ENCODE results near the gene HLX.

HLX gene, protein sequence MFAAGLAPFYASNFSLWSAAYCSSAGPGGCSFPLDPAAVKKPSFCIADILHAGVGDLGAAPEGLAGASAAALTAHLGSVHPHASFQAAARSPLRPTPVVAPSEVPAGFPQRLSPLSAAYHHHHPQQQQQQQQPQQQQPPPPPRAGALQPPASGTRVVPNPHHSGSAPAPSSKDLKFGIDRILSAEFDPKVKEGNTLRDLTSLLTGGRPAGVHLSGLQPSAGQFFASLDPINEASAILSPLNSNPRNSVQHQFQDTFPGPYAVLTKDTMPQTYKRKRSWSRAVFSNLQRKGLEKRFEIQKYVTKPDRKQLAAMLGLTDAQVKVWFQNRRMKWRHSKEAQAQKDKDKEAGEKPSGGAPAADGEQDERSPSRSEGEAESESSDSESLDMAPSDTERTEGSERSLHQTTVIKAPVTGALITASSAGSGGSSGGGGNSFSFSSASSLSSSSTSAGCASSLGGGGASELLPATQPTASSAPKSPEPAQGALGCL

DNA sequence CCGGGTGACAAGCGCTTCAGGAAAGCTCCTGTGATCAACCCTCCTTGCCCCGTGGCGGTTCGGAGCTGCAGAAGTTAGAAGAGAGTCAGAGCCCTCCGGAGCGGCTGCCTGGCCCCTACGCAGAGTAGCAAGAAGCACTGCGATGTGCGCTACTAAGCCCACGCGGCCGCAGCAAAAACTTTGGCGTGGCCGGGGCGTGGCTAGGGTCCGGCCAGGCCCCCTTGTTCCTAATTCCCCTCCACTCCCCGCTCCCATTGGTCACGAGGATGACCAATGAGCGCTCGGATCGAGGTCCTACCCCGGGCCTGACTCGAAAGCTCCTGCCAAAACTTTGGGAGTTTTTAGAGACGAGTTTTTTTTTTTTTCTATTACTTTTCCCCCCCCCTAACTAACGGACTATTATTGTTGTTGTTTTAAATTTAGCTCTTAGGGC lies at the start of gene HLX:
HLX (plus strand) TSS at position 368 of the 433 bp plus-strand sequence. CDS start 415 bp downstream, outside the sequence.
- H3K27ac ChIP-seq: peak within 1 kb of the TSS; percentile 75
- DNase-seq (ENCODE audit: low spot score): peak; percentile 93
- ChIA-PET POLR2A (ENCODE audit: low non-redundant PET) (no interaction called here), CTCF (interaction anchor here (0.6 to 1.2 kb wide), 7 partner anchors 68 to 585 kb away, joined by 3 to 6 read pairs (median 4); no protein-coding TSS in a partner anchor)
- TF ChIP-seq, protein P1, sequence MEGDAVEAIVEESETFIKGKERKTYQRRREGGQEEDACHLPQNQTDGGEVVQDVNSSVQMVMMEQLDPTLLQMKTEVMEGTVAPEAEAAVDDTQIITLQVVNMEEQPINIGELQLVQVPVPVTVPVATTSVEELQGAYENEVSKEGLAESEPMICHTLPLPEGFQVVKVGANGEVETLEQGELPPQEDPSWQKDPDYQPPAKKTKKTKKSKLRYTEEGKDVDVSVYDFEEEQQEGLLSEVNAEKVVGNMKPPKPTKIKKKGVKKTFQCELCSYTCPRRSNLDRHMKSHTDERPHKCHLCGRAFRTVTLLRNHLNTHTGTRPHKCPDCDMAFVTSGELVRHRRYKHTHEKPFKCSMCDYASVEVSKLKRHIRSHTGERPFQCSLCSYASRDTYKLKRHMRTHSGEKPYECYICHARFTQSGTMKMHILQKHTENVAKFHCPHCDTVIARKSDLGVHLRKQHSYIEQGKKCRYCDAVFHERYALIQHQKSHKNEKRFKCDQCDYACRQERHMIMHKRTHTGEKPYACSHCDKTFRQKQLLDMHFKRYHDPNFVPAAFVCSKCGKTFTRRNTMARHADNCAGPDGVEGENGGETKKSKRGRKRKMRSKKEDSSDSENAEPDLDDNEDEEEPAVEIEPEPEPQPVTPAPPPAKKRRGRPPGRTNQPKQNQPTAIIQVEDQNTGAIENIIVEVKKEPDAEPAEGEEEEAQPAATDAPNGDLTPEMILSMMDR (conservative IDR thresholded peaks at IDR 0.05; ENCODE audit: low read depth): no peak

DNA sequence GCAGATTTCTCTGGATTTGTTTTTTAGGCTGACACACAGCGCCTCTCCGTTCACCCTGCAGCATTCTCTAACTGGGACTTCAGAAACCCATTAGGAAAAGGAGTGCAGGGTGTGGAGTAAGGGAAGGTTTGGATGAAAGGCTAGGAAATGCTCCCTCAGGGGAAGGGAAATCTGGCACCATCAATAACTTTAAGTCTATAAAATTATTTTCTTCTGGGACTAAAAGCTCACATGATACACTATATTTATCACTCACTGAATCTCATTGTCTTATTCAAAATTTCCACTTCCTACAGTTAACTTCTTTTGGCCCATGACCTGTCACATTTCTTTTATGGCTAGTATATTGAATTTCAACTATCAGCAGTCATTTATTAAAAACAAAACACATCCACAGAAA lies 45.8 kb upstream of the HLX start:
- ChIA-PET POLR2A (ENCODE audit: low non-redundant PET) (no interaction called here), CTCF (interaction anchor here (0.7 kb wide), 2 partner anchors 512 to 781 kb away, joined by 3 read pairs; no protein-coding TSS in a partner anchor)
- DNase-seq (ENCODE audit: low spot score): no peak
- TF ChIP-seq, protein P1 (conservative IDR thresholded peaks at IDR 0.05; ENCODE audit: low read depth): no peak
- H3K27ac ChIP-seq: no peak overlapping the region

DNA sequence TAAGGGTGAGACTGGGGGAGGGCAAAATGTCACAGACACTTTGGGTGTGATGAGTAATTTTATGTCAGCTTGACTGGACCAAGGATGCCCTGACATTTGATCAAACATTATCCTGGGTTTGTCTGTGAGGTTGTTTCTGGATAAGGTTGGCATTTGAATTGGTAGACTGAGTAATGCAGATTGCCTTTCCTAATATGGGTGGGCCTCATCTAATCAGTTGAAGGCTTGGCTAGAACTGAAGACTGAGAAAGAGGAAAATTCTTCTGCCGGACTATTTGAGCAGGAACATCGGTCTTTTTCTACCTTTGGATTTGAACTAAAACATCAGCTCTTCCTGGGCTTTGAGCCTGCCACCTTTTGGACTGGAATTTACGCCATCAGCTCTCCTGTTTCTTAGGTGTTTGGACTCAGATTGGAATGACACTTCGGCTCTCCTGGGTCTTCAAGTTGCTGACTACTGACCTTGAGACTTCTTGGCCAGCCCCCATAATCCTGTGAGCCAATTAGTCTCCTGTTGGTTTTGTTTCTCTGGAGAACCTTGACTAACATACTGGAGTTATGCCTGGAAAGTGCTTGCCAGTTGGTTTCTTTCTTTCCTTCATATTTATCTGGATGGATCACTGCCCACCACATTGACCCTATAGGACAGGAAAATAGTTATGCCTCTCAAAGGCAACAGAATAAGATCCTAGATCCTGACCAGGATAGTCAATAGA lies 44.9 kb upstream of the HLX start:
- CTCF ChIA-PET: interaction anchor here (0.7 kb wide), 1 partner anchor 782 kb away, joined by 3 read pairs; no protein-coding TSS in a partner anchor
- H3K27ac ChIP-seq: no peak overlapping the region
- POLR2A ChIA-PET (ENCODE audit: low non-redundant PET): no interaction called here
- TF ChIP-seq, protein P1 (conservative IDR thresholded peaks at IDR 0.05; ENCODE audit: low read depth): no peak
- DNase-seq (ENCODE audit: low spot score): no peak

DNA sequence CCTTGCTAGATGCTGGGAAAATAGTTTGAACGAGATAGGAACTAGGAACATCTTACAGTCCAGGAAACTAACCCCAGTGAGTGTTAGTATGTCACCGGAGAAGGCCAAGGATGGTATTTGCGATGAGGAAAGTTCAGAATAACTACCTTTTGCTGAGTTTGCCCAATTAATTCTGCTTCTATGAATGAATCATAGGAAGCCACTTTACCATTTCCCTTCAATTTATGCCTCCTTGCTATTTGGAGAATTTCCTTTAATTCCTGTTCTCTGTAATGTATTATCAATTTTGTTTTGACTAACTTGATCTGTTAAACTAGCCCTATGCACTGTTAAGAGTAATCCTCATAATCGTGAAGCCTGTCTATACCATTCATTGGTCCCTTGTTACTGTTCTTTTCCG lies 40.7 kb upstream of the HLX start:
- no peak overlapping the region for H3K27ac ChIP-seq
- TF ChIP-seq, protein P1 (conservative IDR thresholded peaks at IDR 0.05; ENCODE audit: low read depth): no peak
- ChIA-PET CTCF (no interaction called here), POLR2A (ENCODE audit: low non-redundant PET) (no interaction called here)
- DNase-seq (ENCODE audit: low spot score): no peak

DNA sequence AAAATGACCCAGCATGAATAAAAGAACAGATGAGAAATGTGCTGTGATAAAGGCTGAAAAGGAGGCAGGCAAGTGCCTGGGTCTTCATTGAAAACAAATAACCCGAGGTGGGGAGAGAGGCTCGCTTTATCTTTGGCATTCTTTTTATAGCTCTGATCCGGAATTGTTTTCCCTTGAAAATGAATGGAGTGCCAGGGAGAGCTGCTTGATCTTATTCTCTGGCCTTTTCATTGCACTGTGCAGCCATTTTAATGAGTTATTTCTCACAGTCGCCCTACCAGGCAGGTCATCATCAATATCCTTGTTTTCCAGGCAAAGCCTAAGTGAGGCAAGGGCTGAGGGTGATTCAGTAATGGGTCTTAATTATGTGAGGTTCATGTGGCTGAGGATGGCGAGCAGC lies 39.8 kb upstream of the HLX start:
- CTCF ChIA-PET: interaction anchor here (0.6 to 0.7 kb wide), 2 partner anchors 11 to 27 kb away, joined by 3 to 4 read pairs; no protein-coding TSS in a partner anchor
- no peak overlapping the region for H3K27ac ChIP-seq
- TF ChIP-seq, protein P1 (conservative IDR thresholded peaks at IDR 0.05; ENCODE audit: low read depth): no peak
- POLR2A ChIA-PET (ENCODE audit: low non-redundant PET): no interaction called here
- DNase-seq (ENCODE audit: low spot score): no peak

DNA sequence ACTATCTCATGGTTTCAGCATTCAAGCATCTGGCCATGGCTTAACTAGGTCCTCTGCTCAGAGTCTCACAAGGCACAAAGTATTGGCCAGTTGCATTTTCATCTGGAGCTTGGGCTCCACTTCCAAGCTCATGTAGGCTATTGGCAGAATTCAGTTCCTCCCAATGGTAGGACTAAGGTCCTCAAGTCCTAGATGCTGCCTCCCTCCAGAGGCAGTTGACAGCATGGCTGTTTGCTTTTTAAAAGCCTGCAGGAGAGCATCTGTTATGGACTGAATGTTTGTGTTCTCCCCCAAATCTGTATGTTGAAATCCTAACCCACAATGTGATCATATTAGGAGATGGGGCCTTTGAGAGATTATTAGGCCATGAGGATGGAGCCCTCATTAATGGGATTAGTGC lies 38.0 kb upstream of the HLX start:
- ChIA-PET CTCF (interaction anchor here (0.6 kb wide), 3 partner anchors 32 to 594 kb away, joined by 3 to 4 read pairs (median 3); no protein-coding TSS in a partner anchor), POLR2A (ENCODE audit: low non-redundant PET) (no interaction called here)
- TF ChIP-seq, protein P1 (conservative IDR thresholded peaks at IDR 0.05; ENCODE audit: low read depth): no peak

More for the DNA sequence above, 38.0 kb upstream of the HLX start:
- DNase-seq (ENCODE audit: low spot score): no peak
- H3K27ac ChIP-seq: no peak overlapping the region
